ENCODE data around the gene ZDHHC14. TPM values are rescaled to one million over a fixed set of nuclear protein-coding genes. Genes with fewer than 3 reads are reported as not detected.

ZDHHC14 gene
- total RNA-seq, 2 donors from 2014 or later, result 53.3 to 66.2 TPM

DNA sequence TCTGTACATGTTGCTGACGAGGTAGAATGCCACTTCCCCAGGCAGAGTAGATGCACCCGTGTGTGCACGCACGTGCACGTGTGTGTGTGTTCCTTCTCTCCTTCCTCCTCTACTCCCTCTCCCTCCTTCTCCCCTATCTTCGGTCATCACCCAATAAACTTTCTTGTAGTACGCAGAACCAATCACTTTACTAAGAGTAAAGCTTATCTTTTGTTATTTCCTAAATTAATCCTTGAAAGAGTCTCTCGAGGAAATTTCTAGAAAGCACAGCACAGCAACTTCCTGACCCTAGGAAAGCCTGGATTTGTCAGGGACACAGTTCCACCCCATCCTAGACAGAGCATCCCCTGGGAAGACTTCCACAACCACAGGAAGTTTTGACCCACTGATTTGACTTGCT is 166.1 kb downstream of the ZDHHC14 start:
- intact Hi-C loops (cut with DNase I), result no loop called here
- Histone ChIP-seq H3K27me3 (replicated peaks; ENCODE audit: insufficient read depth) (no peaks in the 10 kb centered on the region), H3K4me3 (no peak overlapping the region), H3K27ac (no peak overlapping the region), H3K36me3 (no peaks in the 10 kb centered on the region), H3K9me3 (no peaks in the 10 kb centered on the region), H3K4me1 (replicated peaks) (no peaks in the 10 kb centered on the region)
- DNase-seq (ENCODE audit: low spot score), result no peak
- TF ChIP-seq, protein P1, sequence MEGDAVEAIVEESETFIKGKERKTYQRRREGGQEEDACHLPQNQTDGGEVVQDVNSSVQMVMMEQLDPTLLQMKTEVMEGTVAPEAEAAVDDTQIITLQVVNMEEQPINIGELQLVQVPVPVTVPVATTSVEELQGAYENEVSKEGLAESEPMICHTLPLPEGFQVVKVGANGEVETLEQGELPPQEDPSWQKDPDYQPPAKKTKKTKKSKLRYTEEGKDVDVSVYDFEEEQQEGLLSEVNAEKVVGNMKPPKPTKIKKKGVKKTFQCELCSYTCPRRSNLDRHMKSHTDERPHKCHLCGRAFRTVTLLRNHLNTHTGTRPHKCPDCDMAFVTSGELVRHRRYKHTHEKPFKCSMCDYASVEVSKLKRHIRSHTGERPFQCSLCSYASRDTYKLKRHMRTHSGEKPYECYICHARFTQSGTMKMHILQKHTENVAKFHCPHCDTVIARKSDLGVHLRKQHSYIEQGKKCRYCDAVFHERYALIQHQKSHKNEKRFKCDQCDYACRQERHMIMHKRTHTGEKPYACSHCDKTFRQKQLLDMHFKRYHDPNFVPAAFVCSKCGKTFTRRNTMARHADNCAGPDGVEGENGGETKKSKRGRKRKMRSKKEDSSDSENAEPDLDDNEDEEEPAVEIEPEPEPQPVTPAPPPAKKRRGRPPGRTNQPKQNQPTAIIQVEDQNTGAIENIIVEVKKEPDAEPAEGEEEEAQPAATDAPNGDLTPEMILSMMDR (IDR thresholded peaks at IDR 0.05), result no peak
- TF ChIP-seq POLR2AphosphoS5 (IDR thresholded peaks at IDR 0.05) (no peak), POLR2A (IDR thresholded peaks at IDR 0.05) (no peak)
- 64% methylated on average over 8 of the region's 8 CpGs for WGBS

DNA sequence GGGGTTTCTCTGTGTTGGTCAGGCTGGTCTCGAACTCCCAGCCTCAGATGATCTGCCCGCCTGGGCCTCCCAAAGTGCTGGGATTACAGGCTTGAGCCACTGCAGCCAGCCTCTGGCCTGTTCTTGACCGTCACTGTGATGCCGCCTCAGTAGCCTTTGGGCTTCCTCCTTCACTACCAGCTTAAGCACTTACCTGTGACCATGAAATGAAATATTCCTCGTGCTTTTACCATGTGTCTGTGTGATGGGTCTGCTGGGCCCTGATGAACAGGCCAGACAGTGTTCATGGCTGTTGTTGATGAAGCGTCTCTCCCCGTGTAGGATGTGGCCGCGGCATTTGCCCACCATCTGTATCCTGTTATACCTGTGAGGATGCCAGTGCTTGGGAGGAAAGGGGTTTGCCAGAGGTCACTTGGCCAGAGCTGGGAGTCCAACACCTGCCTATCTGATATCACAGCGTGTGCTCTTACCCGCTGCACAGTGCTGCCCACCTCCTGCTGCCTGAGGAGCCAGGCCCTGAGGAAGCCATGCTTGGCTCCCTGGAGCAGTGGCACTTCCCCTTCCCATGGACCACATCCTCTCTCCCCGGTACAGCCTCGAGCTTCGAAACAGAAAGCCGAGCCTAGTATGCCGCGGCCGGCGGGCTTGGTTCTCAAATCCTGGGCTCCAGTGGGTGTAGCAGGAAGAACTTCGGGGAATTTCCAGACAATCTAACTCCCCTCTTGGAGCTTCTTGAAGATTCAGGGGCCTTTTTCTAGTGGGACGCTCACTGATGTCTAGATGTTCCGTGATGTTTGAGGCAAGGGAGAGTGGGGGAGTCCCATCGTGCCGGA is 167.9 kb downstream of the ZDHHC14 start:
- Histone ChIP-seq H3K4me1 (replicated peaks) (no peaks in the 10 kb centered on the region), H3K9me3 (no peaks in the 10 kb centered on the region), H3K36me3 (no peaks in the 10 kb centered on the region), H3K27me3 (replicated peaks; ENCODE audit: insufficient read depth) (no peaks in the 10 kb centered on the region), H3K27ac (no peak overlapping the region), H3K4me3 (no peak overlapping the region)
- intact Hi-C loops (cut with DNase I), result no loop called here
- DNase-seq (ENCODE audit: low spot score), result no peak
- TF ChIP-seq, protein P1 (IDR thresholded peaks at IDR 0.05), result no peak
- no peak for TF ChIP-seq POLR2A (IDR thresholded peaks at IDR 0.05)
- TF ChIP-seq POLR2AphosphoS5 (IDR thresholded peaks at IDR 0.05), result no peak
- 82% methylated on average over 23 of the region's 24 CpGs for WGBS

DNA sequence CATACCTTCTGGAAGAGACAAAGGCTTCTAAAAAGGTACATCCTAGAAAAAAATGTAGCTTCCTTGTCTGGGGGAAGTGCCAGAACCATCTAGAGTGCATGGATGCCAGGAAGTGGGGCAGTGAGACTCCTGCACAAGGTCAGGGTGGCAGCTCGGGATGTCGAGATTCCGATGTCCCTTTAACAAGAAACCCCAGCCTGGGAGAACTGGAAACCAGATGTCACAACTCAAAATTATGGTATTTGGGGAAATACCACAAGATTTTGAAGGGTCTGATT is 168.4 kb downstream of the ZDHHC14 start:
- Histone ChIP-seq H3K4me1 (replicated peaks) (no peaks in the 10 kb centered on the region), H3K27me3 (replicated peaks; ENCODE audit: insufficient read depth) (no peaks in the 10 kb centered on the region), H3K9me3 (no peaks in the 10 kb centered on the region), H3K36me3 (no peaks in the 10 kb centered on the region), H3K4me3 (no peak overlapping the region), H3K27ac (no peak overlapping the region)
- 94% methylated on average over 3 of the region's 3 CpGs for WGBS
- intact Hi-C loops (cut with DNase I), result no loop called here
- TF ChIP-seq POLR2AphosphoS5 (IDR thresholded peaks at IDR 0.05), result no peak
- TF ChIP-seq, protein P1 (IDR thresholded peaks at IDR 0.05), result no peak
- TF ChIP-seq POLR2A (IDR thresholded peaks at IDR 0.05), result no peak
- DNase-seq (ENCODE audit: low spot score), result no peak

DNA sequence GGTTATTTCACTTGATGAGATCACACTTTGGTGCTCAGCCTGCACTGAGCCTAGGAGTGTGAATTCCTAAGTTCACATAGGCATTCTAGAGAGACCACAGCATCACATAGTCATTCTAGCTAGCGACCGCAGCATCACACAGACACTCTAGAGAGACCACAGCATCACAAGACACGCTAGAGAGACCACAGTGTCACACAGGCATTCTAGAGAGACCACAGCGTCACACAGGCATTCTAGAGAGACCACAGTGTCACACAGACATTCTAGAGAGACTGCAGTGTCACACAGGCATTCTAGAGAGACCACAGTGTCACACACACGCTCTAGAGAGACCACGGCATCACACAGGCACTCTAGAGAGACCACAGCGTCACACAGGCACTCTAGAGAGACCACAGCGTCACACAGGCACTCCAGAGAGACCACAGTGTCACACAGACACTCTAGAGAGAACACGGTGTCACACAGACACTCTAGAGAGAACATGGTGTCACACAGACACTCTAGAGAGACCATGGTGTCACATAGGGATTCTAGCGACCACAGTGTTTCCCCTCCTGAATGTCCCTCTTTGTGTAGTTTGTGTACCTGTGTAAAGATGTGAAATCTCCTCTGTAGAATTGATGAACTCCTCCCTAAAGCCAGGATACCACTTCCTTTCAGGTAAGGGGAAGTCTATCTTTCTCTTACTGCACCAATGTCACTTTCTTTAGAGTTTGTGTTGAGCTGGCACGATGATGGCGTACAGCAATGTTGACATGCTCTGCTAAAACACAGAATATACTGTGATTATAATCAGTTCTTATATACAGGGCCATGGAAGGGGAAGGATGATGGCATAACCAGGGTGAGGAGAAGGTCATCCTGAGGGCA is 169.4 kb downstream of the ZDHHC14 start:
- Histone ChIP-seq H3K36me3 (no peaks in the 10 kb centered on the region), H3K9me3 (no peaks in the 10 kb centered on the region), H3K4me1 (replicated peaks) (no peaks in the 10 kb centered on the region), H3K27ac (no peak overlapping the region), H3K27me3 (replicated peaks; ENCODE audit: insufficient read depth) (no peaks in the 10 kb centered on the region), H3K4me3 (no peak overlapping the region)
- intact Hi-C loops (cut with DNase I), result no loop called here
- no peak for DNase-seq (ENCODE audit: low spot score)
- TF ChIP-seq POLR2AphosphoS5 (IDR thresholded peaks at IDR 0.05) (no peak), POLR2A (IDR thresholded peaks at IDR 0.05) (no peak)
- TF ChIP-seq, protein P1 (IDR thresholded peaks at IDR 0.05), result no peak
- 84% methylated on average over 12 of the region's 12 CpGs for WGBS

Data from prostate gland (tissue), 2 donors.